LoVo (cell line): ENCODE data around the gene TIMM8A.
"Not testable (repeated sequence)": the region's sequence is repeated elsewhere in the genome, so short reads cannot be mapped to it uniquely, and the experiment has no call there.

ENCODE experiments used
- DNase-seq: peaks from one replicate; pipeline ENCODE4 v3.0.0-alpha.2; 2016; ENCODE audit warnings: low spot score

TIMM8A gene

DNA sequence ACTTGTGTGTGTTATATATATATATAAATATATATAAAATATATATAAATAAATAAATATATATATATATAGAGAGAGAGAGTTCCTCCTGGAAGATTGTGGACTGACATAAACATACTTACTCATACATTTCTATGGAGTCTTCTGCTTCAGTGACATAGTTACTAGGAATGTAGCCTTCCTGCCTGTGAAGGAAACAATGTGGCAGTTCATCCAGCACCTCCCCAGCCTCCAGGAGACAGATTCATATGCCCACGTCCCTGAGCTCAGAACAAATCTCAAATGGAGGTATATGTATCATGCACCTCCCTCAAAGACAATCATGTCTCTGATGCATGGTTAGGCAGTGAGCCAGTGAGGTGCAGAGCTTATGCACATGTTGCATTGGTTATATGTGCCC lies 11.4 kb upstream of the TIMM8A start:
- no peak for DNase-seq

GRCh38 chrX:101357166-101357795 lies 8.7 kb upstream of the TIMM8A start:
- no peak for DNase-seq

- no peak for DNase-seq
These were observed 636 bp upstream of the TIMM8A start for GRCh38 chrX:101349193-101349562.

DNA sequence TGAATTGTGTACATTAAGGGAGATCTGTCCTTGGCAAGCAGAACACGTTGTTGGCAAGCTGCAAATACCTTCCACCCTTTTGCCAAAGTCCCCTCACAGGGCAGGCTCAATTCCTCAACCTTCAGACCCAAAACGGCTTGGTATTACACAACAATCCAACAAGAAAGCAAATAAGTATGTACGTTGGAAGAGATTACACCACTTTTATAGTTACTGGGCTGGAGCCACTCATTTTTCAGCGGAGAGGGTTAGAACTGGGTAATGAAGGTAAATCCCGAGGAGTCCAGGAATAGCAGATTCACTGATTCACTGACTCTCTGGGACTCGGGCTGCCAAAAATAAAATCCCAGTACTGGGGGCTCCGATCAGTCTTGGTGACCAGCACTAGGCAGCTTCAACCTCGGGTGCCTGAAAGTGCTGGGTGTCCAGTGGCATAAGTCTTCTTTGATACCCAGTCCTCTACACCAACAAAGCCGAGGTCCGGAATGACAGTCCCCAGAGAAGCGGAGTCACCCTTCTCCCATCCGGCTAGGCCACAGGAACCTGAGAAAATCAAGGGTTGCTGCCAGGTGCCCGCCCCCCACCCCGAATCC lies 587 bp downstream of the TIMM8A start:
- DNase-seq, result peak; percentile 0

DNA sequence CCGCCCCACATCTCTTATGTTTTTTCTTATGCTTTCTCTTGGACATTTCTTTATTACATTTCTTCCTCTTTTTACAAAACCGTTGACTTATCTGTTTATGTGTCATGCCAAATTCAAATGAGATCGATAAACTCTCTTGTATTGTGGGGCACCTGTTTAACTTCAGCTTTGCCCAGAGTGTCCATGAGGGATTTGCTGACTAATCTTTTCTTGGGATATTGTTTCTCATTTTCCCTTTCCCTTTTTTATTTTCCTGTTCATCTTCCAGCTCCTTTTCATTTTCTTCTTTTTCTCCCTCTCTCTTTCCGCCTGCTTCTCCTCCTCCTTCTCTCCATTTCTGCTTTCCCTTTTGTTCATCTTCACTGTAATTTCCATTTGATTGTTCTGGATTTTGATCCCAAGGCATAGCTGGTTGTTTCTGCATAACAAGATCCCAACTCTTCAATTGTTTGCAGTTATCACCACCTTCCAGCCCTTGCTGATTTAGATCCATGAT lies 10.7 kb downstream of the TIMM8A start:
- DNase-seq, result no peak

- DNase-seq, result not testable (repeated sequence)
These were observed 14.2 kb downstream of the TIMM8A start for GRCh38 chrX:101334310-101334709.

GRCh38 chrX:101326600-101326999 lies 21.9 kb downstream of the TIMM8A start:
- not testable (repeated sequence) for DNase-seq

- no peak for DNase-seq
These were observed 44.8 kb downstream of the TIMM8A start for GRCh38 chrX:101303790-101304189.
